ENCODE measurements around the gene RND3. TPM values are rescaled to one million over a fixed set of nuclear protein-coding genes. Genes with fewer than 3 reads are reported as not detected.
A peak's percentile ranks its signal among the peaks of the same experiment; 100 is the strongest.

The RND3 gene
- total RNA-seq, 1 experiment from 2014 or later: 96.0 TPM

GRCh38 chr2:150494234-150494945 is 6.9 kb upstream of the RND3 start:
- DNase-seq (ENCODE audit: low read depth): no peak

GRCh38 chr2:150491943-150492342 is 4.5 kb upstream of the RND3 start:
- DNase-seq (ENCODE audit: low read depth): peak; percentile 48

GRCh38 chr2:150491430-150491829 is 4.0 kb upstream of the RND3 start:
- DNase-seq (ENCODE audit: low read depth): no peak

- DNase-seq (ENCODE audit: low read depth): no peak
These were observed 3.0 kb upstream of the RND3 start for GRCh38 chr2:150490466-150490865.

GRCh38 chr2:150486539-150487484 is 655 bp downstream of the RND3 start:
- DNase-seq (ENCODE audit: low read depth): peak; percentile 53

- DNase-seq (ENCODE audit: low read depth): peak; percentile 82
These were observed 1.5 kb downstream of the RND3 start for GRCh38 chr2:150485871-150486538.

- DNase-seq (ENCODE audit: low read depth): peak; percentile 75
These were observed 2.2 kb downstream of the RND3 start for GRCh38 chr2:150485114-150485870.

GRCh38 chr2:150484461-150485021 is 2.9 kb downstream of the RND3 start:
- DNase-seq (ENCODE audit: low read depth): no peak

GRCh38 chr2:150484006-150484405 is 3.5 kb downstream of the RND3 start:
- DNase-seq (ENCODE audit: low read depth): no peak

GRCh38 chr2:150483532-150483931 is 3.9 kb downstream of the RND3 start:
- DNase-seq (ENCODE audit: low read depth): no peak

GRCh38 chr2:150482667-150483400 is 4.6 kb downstream of the RND3 start:
- DNase-seq (ENCODE audit: low read depth): no peak

- DNase-seq (ENCODE audit: low read depth): no peak
These were observed 5.4 kb downstream of the RND3 start for GRCh38 chr2:150482111-150482510.

GRCh38 chr2:150480971-150481830 is 6.3 kb downstream of the RND3 start:
- no peak for DNase-seq (ENCODE audit: low read depth)

GRCh38 chr2:150480241-150480640 is 7.2 kb downstream of the RND3 start:
- DNase-seq (ENCODE audit: low read depth): peak; percentile 73

GRCh38 chr2:150479075-150479915 is 8.2 kb downstream of the RND3 start:
- no peak for DNase-seq (ENCODE audit: low read depth)

- DNase-seq (ENCODE audit: low read depth): no peak
These were observed 9.1 kb downstream of the RND3 start for GRCh38 chr2:150478200-150478974.

- DNase-seq (ENCODE audit: low read depth): no peak
These were observed 10.1 kb downstream of the RND3 start for GRCh38 chr2:150477347-150477746.

Measured in LHCN-M2 (cell line).